ENCODE results near the gene BASP1.

GRCh38 chr5:17204133-17204489 is 13.3 kb upstream of the BASP1 start:
- no peak for TF ChIP-seq ZNF146 (tag by site-specific recombination; IDR thresholded peaks at IDR 0.05)
- TF ChIP-seq CTCF (tag by site-specific recombination; IDR thresholded peaks at IDR 0.05): no peak
- TF ChIP-seq ZNF23 (tag by site-specific recombination; IDR thresholded peaks at IDR 0.05; ENCODE audit: borderline replicate concordance): no peak
- no peak for TF ChIP-seq ZNF394 (tag by site-specific recombination; IDR thresholded peaks at IDR 0.05; ENCODE audit: borderline replicate concordance)
- TF ChIP-seq ZNF280C (tag by site-specific recombination; IDR thresholded peaks at IDR 0.05): no peak
- TF ChIP-seq REST (tag by site-specific recombination; IDR thresholded peaks at IDR 0.05): no peak
- TF ChIP-seq ZNF202 (tag by site-specific recombination; IDR thresholded peaks at IDR 0.05; ENCODE audit: borderline replicate concordance): no peak
- TF ChIP-seq YY1 (tag by site-specific recombination; IDR thresholded peaks at IDR 0.05): no peak
- TF ChIP-seq ATF2 (tag by site-specific recombination; IDR thresholded peaks at IDR 0.05; ENCODE audit: low read depth): no peak
- TF ChIP-seq ZNF501 (tag by site-specific recombination; IDR thresholded peaks at IDR 0.05): no peak
- TF ChIP-seq, protein P1, sequence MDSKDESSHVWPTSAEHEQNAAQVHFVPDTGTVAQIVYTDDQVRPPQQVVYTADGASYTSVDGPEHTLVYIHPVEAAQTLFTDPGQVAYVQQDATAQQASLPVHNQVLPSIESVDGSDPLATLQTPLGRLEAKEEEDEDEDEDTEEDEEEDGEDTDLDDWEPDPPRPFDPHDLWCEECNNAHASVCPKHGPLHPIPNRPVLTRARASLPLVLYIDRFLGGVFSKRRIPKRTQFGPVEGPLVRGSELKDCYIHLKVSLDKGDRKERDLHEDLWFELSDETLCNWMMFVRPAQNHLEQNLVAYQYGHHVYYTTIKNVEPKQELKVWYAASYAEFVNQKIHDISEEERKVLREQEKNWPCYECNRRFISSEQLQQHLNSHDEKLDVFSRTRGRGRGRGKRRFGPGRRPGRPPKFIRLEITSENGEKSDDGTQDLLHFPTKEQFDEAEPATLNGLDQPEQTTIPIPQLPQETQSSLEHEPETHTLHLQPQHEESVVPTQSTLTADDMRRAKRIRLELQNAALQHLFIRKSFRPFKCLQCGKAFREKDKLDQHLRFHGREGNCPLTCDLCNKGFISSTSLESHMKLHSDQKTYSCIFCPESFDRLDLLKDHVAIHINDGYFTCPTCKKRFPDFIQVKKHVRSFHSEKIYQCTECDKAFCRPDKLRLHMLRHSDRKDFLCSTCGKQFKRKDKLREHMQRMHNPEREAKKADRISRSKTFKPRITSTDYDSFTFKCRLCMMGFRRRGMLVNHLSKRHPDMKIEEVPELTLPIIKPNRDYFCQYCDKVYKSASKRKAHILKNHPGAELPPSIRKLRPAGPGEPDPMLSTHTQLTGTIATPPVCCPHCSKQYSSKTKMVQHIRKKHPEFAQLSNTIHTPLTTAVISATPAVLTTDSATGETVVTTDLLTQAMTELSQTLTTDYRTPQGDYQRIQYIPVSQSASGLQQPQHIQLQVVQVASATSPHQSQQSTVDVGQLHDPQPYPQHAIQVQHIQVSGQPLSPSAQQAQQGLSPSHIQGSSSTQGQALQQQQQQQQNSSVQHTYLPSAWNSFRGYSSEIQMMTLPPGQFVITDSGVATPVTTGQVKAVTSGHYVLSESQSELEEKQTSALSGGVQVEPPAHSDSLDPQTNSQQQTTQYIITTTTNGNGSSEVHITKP (tag by site-specific recombination; IDR thresholded peaks at IDR 0.05): no peak
- TF ChIP-seq, protein P2, sequence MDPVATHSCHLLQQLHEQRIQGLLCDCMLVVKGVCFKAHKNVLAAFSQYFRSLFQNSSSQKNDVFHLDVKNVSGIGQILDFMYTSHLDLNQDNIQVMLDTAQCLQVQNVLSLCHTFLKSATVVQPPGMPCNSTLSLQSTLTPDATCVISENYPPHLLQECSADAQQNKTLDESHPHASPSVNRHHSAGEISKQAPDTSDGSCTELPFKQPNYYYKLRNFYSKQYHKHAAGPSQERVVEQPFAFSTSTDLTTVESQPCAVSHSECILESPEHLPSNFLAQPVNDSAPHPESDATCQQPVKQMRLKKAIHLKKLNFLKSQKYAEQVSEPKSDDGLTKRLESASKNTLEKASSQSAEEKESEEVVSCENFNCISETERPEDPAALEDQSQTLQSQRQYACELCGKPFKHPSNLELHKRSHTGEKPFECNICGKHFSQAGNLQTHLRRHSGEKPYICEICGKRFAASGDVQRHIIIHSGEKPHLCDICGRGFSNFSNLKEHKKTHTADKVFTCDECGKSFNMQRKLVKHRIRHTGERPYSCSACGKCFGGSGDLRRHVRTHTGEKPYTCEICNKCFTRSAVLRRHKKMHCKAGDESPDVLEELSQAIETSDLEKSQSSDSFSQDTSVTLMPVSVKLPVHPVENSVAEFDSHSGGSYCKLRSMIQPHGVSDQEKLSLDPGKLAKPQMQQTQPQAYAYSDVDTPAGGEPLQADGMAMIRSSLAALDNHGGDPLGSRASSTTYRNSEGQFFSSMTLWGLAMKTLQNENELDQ (tag by site-specific recombination; IDR thresholded peaks at IDR 0.05; ENCODE audit: low read depth): no peak
- no peak for TF ChIP-seq REPIN1 (tag by site-specific recombination; IDR thresholded peaks at IDR 0.05; ENCODE audit: low read depth)
- no peak for TF ChIP-seq HOXC10 (CRISPR knock-in tag; IDR thresholded peaks at IDR 0.05)

Data from HEK293 (cell line).